Heart left ventricle (tissue), 16 donors: ENCODE results near the gene CAMTA1. TPM values are rescaled to one million over a fixed set of nuclear protein-coding genes. Genes with fewer than 3 reads are reported as not detected.

ENCODE experiments used
- ATAC-seq, 4 donors: fragments of 200-7000 bp; cut with Tn5 transposase; one replicate each; pipeline ENCODE4 v1.9.1; 2020 to 2022; ENCODE audit warnings: moderate library complexity in 4 of 4, mild to moderate bottlenecking in 3 of 4, moderate number of reproducible peaks in 1 of 4
- DNase-seq, 5 donors: peaks; one replicate each; pipeline ENCODE4 v3.0.0-alpha.2; 2020
- H3K27ac ChIP-seq, 12 donors: fragments of 200-600 bp; sonication (generic) in 4 of 12; one replicate each; pipeline versions ENCODE4 v1.5.0 to v1.8.0; 2016 to 2022; ENCODE audit warnings: mild to moderate bottlenecking in 2 of 12
- H3K27me3 ChIP-seq, 9 donors: fragments of 200-600 bp; sonication (generic) in 2 of 9; one replicate each; pipeline versions ENCODE4 v1.5.1 to v1.8.0; 2016 to 2022; ENCODE audit warnings: mild to moderate bottlenecking in 3 of 9
- H3K36me3 ChIP-seq, 9 donors: fragments of 200-600 bp; sonication (generic) in 2 of 9; one replicate each; pipeline versions ENCODE4 v1.5.0 to v1.8.0; 2018 to 2022; ENCODE audit warnings: mild to moderate bottlenecking in 2 of 9
- H3K4me1 ChIP-seq, 12 donors: fragments of 200-600 bp; sonication (generic) in 4 of 12; one replicate each; pipeline versions ENCODE4 v1.5.0 to v1.8.0; 2016 to 2022; ENCODE audit warnings: mild to moderate bottlenecking in 3 of 12
- H3K4me3 ChIP-seq, 12 donors: fragments of 200-600 bp; sonication (generic) in 4 of 12; one replicate each; pipeline versions ENCODE4 v1.5.0 to v1.8.0; 2017 to 2022; ENCODE audit warnings: mild to moderate bottlenecking in 9 of 12, moderate library complexity in 4 of 12
- H3K9me3 ChIP-seq, 12 donors: fragments of 200-600 bp; sonication (generic) in 4 of 12; one replicate each; pipeline versions ENCODE4 v1.5.0 to v1.8.0; 2016 to 2022; ENCODE audit warnings: mild to moderate bottlenecking in 1 of 12
- CTCF ChIP-seq, 12 donors: fragments of 200-600 bp; sonication (generic) in 4 of 12; IDR thresholded peaks; one replicate each; pipeline versions ENCODE4 v1.5.0 to v1.8.0; 2018 to 2022; ENCODE audit warnings: antibody characterized with exemption in 12 of 12, mild to moderate bottlenecking in 5 of 12
- POLR2A ChIP-seq, 2 donors: fragments of 450-650 bp; IDR thresholded peaks; one replicate each; pipeline ENCODE4 v1.6.1; 2017; ENCODE audit warnings: antibody characterized with exemption in 2 of 2, mild to moderate bottlenecking in 2 of 2, moderate library complexity in 2 of 2
- WGBS, 4 donors: extraction: QIAGEN DNeasy Blood & Tissue Kit in 2 of 4; methylation state at CpG; one replicate each; pipeline versions ENCODE4 v1.1.5 to v1.1.7; 2013 to 2018; 5-methylcytosine and 5-hydroxymethylcytosine counted together
- intact Hi-C, 10 donors: fragments of 100-400 bp; cut with DNase I; formaldehyde crosslinking; loops; one replicate each; pipeline versions ENCODE4 v1.11.1 to v1.14.2; 2022
- polyA plus RNA-seq, 2 donors: library from polyadenylated mRNA; stranded (reverse); fragments of 200-250 nt; gene quantifications; one replicate each; pipeline ENCODE4 v1.2.3, GENCODE V29; 2013
- total RNA-seq, 9 donors: library from RNA; depleted of rRNA in 2 of 9; stranded (reverse); fragments of >200 nt in 2 of 9; fragmentation: NEBNext Ultra II Directional in 3 of 9; extraction: Animal tissue kit (Norgen Biotek cat#: 25700) in 3 of 9; gene quantifications; one replicate each; pipeline versions ENCODE4 v1.1.0 to v1.2.4, GENCODE V29; 2016 to 2023
- donor health status: ischemic (EF 13 %, LVEDD 7.1; RV severe dilation, severe dysfunction).
- donor health status: healthy with polysubstance abuse.
- donor health status: DM: no; HTN: yes; CAD: no.
- donor health status: DM: no; HTN: no; CAD: no.
- donor health status: ischemic (EF 25% LVEDD 6.9; RV normal size, moderate dysfunction).
- donor health status: ischemic (EF 25% LVEDD 5.7; RV mildly dilated, moderate dysfunction).
- donor health status: healthy.
- donor health status: DM: yes; HTN: yes; CAD: no.
- donor health status: ischemic (EF 35%, LVEDD 5.7; RV mildly dilated, moderate dysfunction).
- donor health status: nonischemic (EF 11% LVEDD 7.7; RV severe dilation, severe dysfunction).
- donor health status: DM: yes; HTN: yes; CAD: no.
- donor health status: PGD.
- donor health status: ischemic (EF 29% LVEDD 5.4; RV normal size, mild dysfunction).
- donor health status: nonischemic (EF 23%, LVEDD 6.1; RV moderate dilation, normal function).

The CAMTA1 gene
- total and polyA plus RNA-seq, 11 donors: 114 to 303 (median 137) TPM

- Histone ChIP-seq H3K9me3 (no peaks in the 10 kb centered on the region), H3K4me1 (no peaks in the 10 kb centered on the region), H3K27me3 (no peaks in the 10 kb centered on the region), H3K27ac (no peak overlapping the region), H3K4me3 (no peak overlapping the region), H3K36me3 (no peaks in the 10 kb centered on the region)
- WGBS, 4 donors: 90 to 100% (median 96%) methylated on average over 2 of the region's 2 CpGs
- no peak for ATAC-seq
- intact Hi-C loops: no loop called here
- DNase-seq: peak in 1 of 5 donors; percentile 25
- TF ChIP-seq POLR2A (IDR thresholded peaks at IDR 0.05) (no peak), CTCF (IDR thresholded peaks at IDR 0.05) (no peak)
These were observed 570.4 kb downstream of the CAMTA1 start for GRCh38 chr1:7355646-7356045.

- intact Hi-C loops: no loop called here
- no peak overlapping the region for H3K4me3 ChIP-seq
- H3K4me1 ChIP-seq: no peaks in the 10 kb centered on the region
- DNase-seq (peak in 1 of 5 donors; percentile 51), ATAC-seq (no peak)
- no peaks in the 10 kb centered on the region for H3K9me3 ChIP-seq
- 90 to 95% (median 90%) methylated on average over 5 of the region's 5 CpGs for WGBS, 4 donors
- no peaks in the 10 kb centered on the region for H3K27me3 ChIP-seq
- H3K36me3 ChIP-seq: no peaks in the 10 kb centered on the region
- no peak for TF ChIP-seq POLR2A (IDR thresholded peaks at IDR 0.05)
- no peak for TF ChIP-seq CTCF (IDR thresholded peaks at IDR 0.05)
- no peak overlapping the region for H3K27ac ChIP-seq
These were observed 570.8 kb downstream of the CAMTA1 start for GRCh38 chr1:7356079-7356478.

GRCh38 chr1:7358425-7358824 is 573.2 kb downstream of the CAMTA1 start:
- intact Hi-C loops: no loop called here
- no peaks in the 10 kb centered on the region for H3K27me3 ChIP-seq
- TF ChIP-seq CTCF (IDR thresholded peaks at IDR 0.05) (no peak), POLR2A (IDR thresholded peaks at IDR 0.05) (no peak)
- H3K9me3 ChIP-seq: no peaks in the 10 kb centered on the region
- no peaks in the 10 kb centered on the region for H3K36me3 ChIP-seq
- WGBS, 4 donors: 78 to 90% (median 86%) methylated on average over 11 of the region's 11 CpGs
- no peak overlapping the region for H3K27ac ChIP-seq
- DNase-seq (no peak), ATAC-seq (no peak)
- H3K4me1 ChIP-seq: peaks cover 0 to 9% (median 0%) of the 10 kb centered on the region in 12 donors
- H3K4me3 ChIP-seq: no peak overlapping the region

GRCh38 chr1:7360526-7360925 is 575.3 kb downstream of the CAMTA1 start:
- DNase-seq (peak in 1 of 5 donors; percentile 26), ATAC-seq (no peak)
- TF ChIP-seq CTCF (IDR thresholded peaks at IDR 0.05): no peak
- TF ChIP-seq POLR2A (IDR thresholded peaks at IDR 0.05): no peak
- Histone ChIP-seq H3K27me3 (no peaks in the 10 kb centered on the region), H3K9me3 (no peaks in the 10 kb centered on the region), H3K4me3 (no peak overlapping the region), H3K36me3 (no peaks in the 10 kb centered on the region), H3K27ac (no peak overlapping the region), H3K4me1 (peaks cover 0 to 15% (median 0%) of the 10 kb centered on the region in 12 donors)
- intact Hi-C loops: no loop called here
- 68 to 76% (median 72%) methylated on average over 6 of the region's 6 CpGs for WGBS, 4 donors
